Osteocyte (in vitro differentiated cells): ENCODE results near the gene CHST15. TPM values are rescaled to one million over a fixed set of nuclear protein-coding genes. Genes with fewer than 3 reads are reported as not detected.

Experiments used
- DNase-seq: peaks from one replicate; pipeline ENCODE4 v3.0.0; 2021; ENCODE audit warnings: mixed read lengths; ENCODE audit not compliant: unreplicated experiment; ENCODE audit errors: extremely low spot score
- H3K27ac Mint-ChIP-seq: one replicate; pipeline ENCODE4 v1.8.0; 2021; ENCODE audit warnings: mild to moderate bottlenecking, mixed read lengths; ENCODE audit not compliant: unreplicated experiment
- H3K27me3 Mint-ChIP-seq: one replicate; pipeline ENCODE4 v1.8.0; 2021; ENCODE audit warnings: mixed read lengths; ENCODE audit not compliant: unreplicated experiment
- H3K36me3 Mint-ChIP-seq: one replicate; pipeline ENCODE4 v1.8.0; 2021; ENCODE audit warnings: mixed read lengths; ENCODE audit not compliant: unreplicated experiment
- H3K4me1 Mint-ChIP-seq: one replicate; pipeline ENCODE4 v1.8.0; 2021; ENCODE audit warnings: mixed read lengths; ENCODE audit not compliant: unreplicated experiment
- H3K4me3 Mint-ChIP-seq: one replicate; pipeline ENCODE4 v1.8.0; 2021; ENCODE audit warnings: mild to moderate bottlenecking, moderate library complexity, mixed read lengths; ENCODE audit not compliant: unreplicated experiment
- H3K9me3 Mint-ChIP-seq: one replicate; pipeline ENCODE4 v1.8.0; 2021; ENCODE audit warnings: mixed read lengths; ENCODE audit not compliant: unreplicated experiment
- CTCF ChIP-seq: fragments of 200-600 bp; sonication (generic); IDR thresholded peaks from 2 replicates; pipeline ENCODE4 v1.5.0; 2021; ENCODE audit warnings: antibody characterized with exemption, mild to moderate bottlenecking, moderate library complexity
- total RNA-seq: library from RNA; stranded (reverse); gene quantifications from 2 replicates; pipeline ENCODE4 v1.2.1, GENCODE V29; 2021

The CHST15 gene
- total RNA-seq, 1 donor from 2014 or later = 66.3 TPM

- Mint-ChIP-seq H3K4me3 (no peak overlapping the region), H3K36me3 (peaks cover 27% of the 10 kb centered on the region), H3K27me3 (no peaks in the 10 kb centered on the region), H3K9me3 (no peaks in the 10 kb centered on the region), H3K4me1 (peaks cover 41% of the 10 kb centered on the region), H3K27ac (no peak overlapping the region)
- DNase-seq = peak; percentile 63
- TF ChIP-seq CTCF = no peak
These were observed 90.4 kb downstream of the CHST15 start for GRCh38 chr10:124003070-124003419.

- no peak for TF ChIP-seq CTCF
- DNase-seq = no peak
- H3K4me3 Mint-ChIP-seq = no peak overlapping the region
- no peak overlapping the region for H3K27ac Mint-ChIP-seq
- peaks cover 22% of the 10 kb centered on the region for H3K36me3 Mint-ChIP-seq
- no peaks in the 10 kb centered on the region for H3K9me3 Mint-ChIP-seq
- peaks cover 46% of the 10 kb centered on the region for H3K4me1 Mint-ChIP-seq
- no peaks in the 10 kb centered on the region for H3K27me3 Mint-ChIP-seq
These were observed 90.9 kb downstream of the CHST15 start for GRCh38 chr10:124002391-124003069.

GRCh38 chr10:124001391-124002148 is 91.8 kb downstream of the CHST15 start:
- TF ChIP-seq CTCF = no peak
- no peak overlapping the region for H3K27ac Mint-ChIP-seq
- H3K9me3 Mint-ChIP-seq = no peaks in the 10 kb centered on the region
- peak; percentile 76 for DNase-seq
- peaks cover 16% of the 10 kb centered on the region for H3K36me3 Mint-ChIP-seq
- no peaks in the 10 kb centered on the region for H3K27me3 Mint-ChIP-seq
- peaks cover 51% of the 10 kb centered on the region for H3K4me1 Mint-ChIP-seq
- H3K4me3 Mint-ChIP-seq = no peak overlapping the region

GRCh38 chr10:124000792-124001201 is 92.6 kb downstream of the CHST15 start:
- Mint-ChIP-seq H3K27ac (no peak overlapping the region), H3K4me1 (peaks cover 50% of the 10 kb centered on the region), H3K9me3 (no peaks in the 10 kb centered on the region), H3K4me3 (no peak overlapping the region), H3K36me3 (peaks cover 12% of the 10 kb centered on the region), H3K27me3 (no peaks in the 10 kb centered on the region)
- DNase-seq = peak; percentile 69
- TF ChIP-seq CTCF = no peak

GRCh38 chr10:123999956-124000615 is 93.3 kb downstream of the CHST15 start:
- Mint-ChIP-seq H3K9me3 (no peaks in the 10 kb centered on the region), H3K27ac (no peak overlapping the region), H3K4me1 (peaks cover 52% of the 10 kb centered on the region), H3K36me3 (peaks cover 8% of the 10 kb centered on the region), H3K4me3 (no peak overlapping the region), H3K27me3 (no peaks in the 10 kb centered on the region)
- no peak for DNase-seq
- TF ChIP-seq CTCF = no peak
